ENCODE data around the gene VPS35L. TPM values are rescaled to one million over a fixed set of nuclear protein-coding genes. Genes with fewer than 3 reads are reported as not detected.

Gene VPS35L
- total and polyA plus RNA-seq, 10 of the 15 experiments (the other 5 are each of a cell fraction or from before 2014, with no cell fraction given): 14.9 to 44.1 (median 26.3) TPM

DNA sequence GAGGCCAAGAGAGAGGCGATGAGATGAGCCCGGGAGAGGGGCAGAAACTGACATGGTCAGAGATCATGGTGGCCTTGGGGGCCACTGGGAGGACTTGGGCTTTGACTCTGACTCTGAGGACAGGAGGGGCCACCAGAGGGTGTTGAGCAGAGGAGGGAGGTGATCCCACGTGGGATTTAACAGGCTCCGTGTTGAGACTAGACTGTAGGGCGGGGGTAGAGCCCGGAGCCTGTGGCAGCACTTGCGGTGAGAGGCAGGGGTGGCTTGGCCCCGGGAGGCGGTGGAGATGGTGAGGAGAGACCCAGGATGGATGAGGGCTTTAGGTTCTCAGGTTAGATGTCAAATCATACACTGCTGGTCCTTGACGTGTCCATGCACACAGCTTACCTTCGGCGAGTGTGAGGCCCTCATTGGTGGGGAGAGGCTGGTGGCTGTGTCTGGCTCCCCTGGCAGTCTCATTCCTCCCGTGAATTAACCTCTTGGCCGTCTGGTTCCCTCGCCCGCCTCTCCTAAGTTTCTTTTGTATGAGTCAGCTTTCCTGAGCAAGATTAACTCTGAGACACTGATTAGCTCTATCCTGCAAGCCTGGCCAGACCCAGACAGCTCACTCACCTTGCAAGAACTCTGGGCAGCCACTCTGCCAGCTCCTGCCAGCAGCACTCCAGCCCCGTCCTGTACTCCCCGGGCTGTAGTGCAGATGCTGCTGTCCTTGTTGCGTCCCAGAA, 39.7 kb downstream of the VPS35L start:
- FAIRE-seq: no peak
- in situ Hi-C loops (cut with MboI): no loop called here
- no peak overlapping the region for H3K4me2 ChIP-seq (ENCODE audit: control insufficient read depth, insufficient read depth)

More for the DNA sequence above, 39.7 kb downstream of the VPS35L start:
- Histone ChIP-seq H3K27ac (ENCODE audit: control insufficient read depth, insufficient read depth) (no peak overlapping the region), H3K9me3 (replicated peaks; ENCODE audit: control insufficient read depth, insufficient read depth, low read length) (no peaks in the 10 kb centered on the region), H3K4me3 (no peak overlapping the region), H3K79me2 (ENCODE audit: control insufficient read depth, insufficient read depth, low read length) (no peaks in the 10 kb centered on the region), H2AFZ (ENCODE audit: control insufficient read depth, low read depth, low read length) (no peak overlapping the region), H3K36me3 (ENCODE audit: control insufficient read depth in 2 of 2, insufficient read depth in 2 of 2, low read length in 1 of 2) (peaks cover 4 to 6% of the 10 kb centered on the region in 2 experiments), H3K9ac (ENCODE audit: control insufficient read depth, insufficient read depth, low read length) (no peak overlapping the region), H3K4me1 (ENCODE audit: control insufficient read depth, insufficient read depth, low read length) (no peaks in the 10 kb centered on the region), H3K27me3 (replicated peaks in 1 of 2; ENCODE audit: control insufficient read depth in 2 of 2, insufficient read depth in 2 of 2, low read length in 1 of 2) (no peaks in the 10 kb centered on the region), H4K20me1 (ENCODE audit: control insufficient read depth, insufficient read depth) (no peaks in the 10 kb centered on the region)
- intact Hi-C loops (cut with micrococcal nuclease; ENCODE audit: unreplicated experiment): no loop called here
- ATAC-seq: no peak
- WGBS (ENCODE audit: insufficient coverage, insufficient replicate concordance, low lambda C conversion rate, missing lambda C conversion rate): 96% methylated on average over 19 of the region's 19 CpGs
- ChIA-PET CTCF (interaction anchor here (0.8 to 9.9 kb wide), 2 partner anchors 14 to 292 kb away, joined by 3 to 149 read pairs; partner anchors contain the start of gene GPRC5B), SMC1A (ENCODE audit: uncharacterized antibody, unreplicated experiment) (no interaction called here), POLR2A (no interaction called here), RAD21 (ENCODE audit: unreplicated experiment) (interaction anchor here (1.2 kb wide), 1 partner anchor 291 kb away, joined by 5 read pairs; no protein-coding TSS in a partner anchor)
- TF ChIP-seq ATF7 (IDR thresholded peaks at IDR 0.05; ENCODE audit: low read depth): no peak
- TF ChIP-seq SIX5 (IDR thresholded peaks at IDR 0.05; ENCODE audit: low read depth, low read length, severe bottlenecking): no peak
- no peak for TF ChIP-seq PAX8 (IDR thresholded peaks at IDR 0.05)
- TF ChIP-seq EGR1 (IDR thresholded peaks at IDR 0.05; ENCODE audit: borderline replicate concordance in 1 of 2, low read depth in 2 of 2, low read length in 2 of 2): no peak
- no peak for TF ChIP-seq NBN (IDR thresholded peaks at IDR 0.05)
- TF ChIP-seq NFYB (IDR thresholded peaks at IDR 0.05; ENCODE audit: insufficient read depth, low read depth, low read length): no peak
- no peak for TF ChIP-seq RCOR1 (conservative IDR thresholded peaks at IDR 0.05; ENCODE audit: low read depth, low read length)
- TF ChIP-seq ZZZ3 (IDR thresholded peaks at IDR 0.05; ENCODE audit: control insufficient read depth, insufficient read length, low read depth): no peak
- TF ChIP-seq CBX5 (IDR thresholded peaks at IDR 0.05; ENCODE audit: low read depth): no peak
- TF ChIP-seq, protein P1, sequence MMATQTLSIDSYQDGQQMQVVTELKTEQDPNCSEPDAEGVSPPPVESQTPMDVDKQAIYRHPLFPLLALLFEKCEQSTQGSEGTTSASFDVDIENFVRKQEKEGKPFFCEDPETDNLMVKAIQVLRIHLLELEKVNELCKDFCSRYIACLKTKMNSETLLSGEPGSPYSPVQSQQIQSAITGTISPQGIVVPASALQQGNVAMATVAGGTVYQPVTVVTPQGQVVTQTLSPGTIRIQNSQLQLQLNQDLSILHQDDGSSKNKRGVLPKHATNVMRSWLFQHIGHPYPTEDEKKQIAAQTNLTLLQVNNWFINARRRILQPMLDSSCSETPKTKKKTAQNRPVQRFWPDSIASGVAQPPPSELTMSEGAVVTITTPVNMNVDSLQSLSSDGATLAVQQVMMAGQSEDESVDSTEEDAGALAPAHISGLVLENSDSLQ (IDR thresholded peaks at IDR 0.05): no peak
- no peak for TF ChIP-seq STAT1 (conservative IDR thresholded peaks at IDR 0.05)
- TF ChIP-seq BCL11A (IDR thresholded peaks at IDR 0.05; ENCODE audit: low read depth, low read length): no peak
- TF ChIP-seq, protein P2, sequence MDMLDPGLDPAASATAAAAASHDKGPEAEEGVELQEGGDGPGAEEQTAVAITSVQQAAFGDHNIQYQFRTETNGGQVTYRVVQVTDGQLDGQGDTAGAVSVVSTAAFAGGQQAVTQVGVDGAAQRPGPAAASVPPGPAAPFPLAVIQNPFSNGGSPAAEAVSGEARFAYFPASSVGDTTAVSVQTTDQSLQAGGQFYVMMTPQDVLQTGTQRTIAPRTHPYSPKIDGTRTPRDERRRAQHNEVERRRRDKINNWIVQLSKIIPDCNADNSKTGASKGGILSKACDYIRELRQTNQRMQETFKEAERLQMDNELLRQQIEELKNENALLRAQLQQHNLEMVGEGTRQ (IDR thresholded peaks at IDR 0.05; ENCODE audit: borderline replicate concordance, low read depth, low read length): no peak
- no peak for TF ChIP-seq RELA (IDR thresholded peaks at IDR 0.05; ENCODE audit: borderline replicate concordance, partially characterized antibody)
- no peak for TF ChIP-seq YBX1 (IDR thresholded peaks at IDR 0.05)
- no peak for TF ChIP-seq SREBF2 (IDR thresholded peaks at IDR 0.05; ENCODE audit: low read length)
- no peak for TF ChIP-seq SP1 (IDR thresholded peaks at IDR 0.05; ENCODE audit: low read depth, low read length)
- no peak for TF ChIP-seq ASH2L (IDR thresholded peaks at IDR 0.05; ENCODE audit: borderline replicate concordance, low read depth)
- TF ChIP-seq NR2C2 (IDR thresholded peaks at IDR 0.05; ENCODE audit: borderline replicate concordance, control insufficient read depth, insufficient read length, low read depth): no peak
- no peak for TF ChIP-seq RUNX3 (IDR thresholded peaks at IDR 0.05; ENCODE audit: low read length)
- DNase-seq (ENCODE audit: low read depth, low spot score): no peak
- BruUV-seq (replicated peaks): no TSS peak
